GM12874 (cell line): ENCODE results near the gene CAMTA1.

Experiments
- TF ChIP-seq, protein P1 (sequence below): IDR thresholded peaks from 2 replicates; pipeline ENCODE4 v1.5.1; 2011; ENCODE audit warnings: low read depth, mild to moderate bottlenecking, control low read depth, low read length, moderate library complexity; ENCODE audit not compliant: insufficient read depth

The CAMTA1 gene

DNA sequence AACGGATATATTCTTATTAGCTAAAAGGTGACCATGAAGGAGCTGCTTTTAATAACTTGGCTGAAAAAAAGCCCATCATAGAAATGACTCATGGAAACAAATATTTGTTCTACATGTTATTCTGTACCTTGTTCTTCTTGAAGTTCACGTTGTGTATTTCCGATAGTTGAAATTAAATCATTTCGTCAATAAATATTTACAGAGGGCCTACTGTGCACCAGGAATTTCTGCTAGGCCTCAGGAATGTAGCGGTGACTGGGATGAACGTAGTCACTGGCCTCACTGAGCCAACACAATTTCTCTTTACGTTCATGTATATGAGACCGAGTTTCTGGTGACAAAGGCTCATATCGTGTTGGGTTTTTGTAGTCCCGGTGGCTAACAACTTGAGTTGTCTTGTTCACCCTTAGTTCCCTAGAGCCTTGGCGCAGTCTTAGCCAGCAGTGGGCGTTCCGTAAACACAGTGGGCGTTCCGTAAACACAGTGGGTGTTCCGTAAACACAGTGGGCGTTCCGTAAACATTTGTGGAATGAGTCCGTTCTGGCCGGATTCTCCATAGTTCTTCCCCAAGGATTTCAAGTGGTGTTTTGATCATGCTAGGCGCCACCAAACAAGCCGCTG is 932.6 kb downstream of the CAMTA1 start:
- TF ChIP-seq, protein P1, sequence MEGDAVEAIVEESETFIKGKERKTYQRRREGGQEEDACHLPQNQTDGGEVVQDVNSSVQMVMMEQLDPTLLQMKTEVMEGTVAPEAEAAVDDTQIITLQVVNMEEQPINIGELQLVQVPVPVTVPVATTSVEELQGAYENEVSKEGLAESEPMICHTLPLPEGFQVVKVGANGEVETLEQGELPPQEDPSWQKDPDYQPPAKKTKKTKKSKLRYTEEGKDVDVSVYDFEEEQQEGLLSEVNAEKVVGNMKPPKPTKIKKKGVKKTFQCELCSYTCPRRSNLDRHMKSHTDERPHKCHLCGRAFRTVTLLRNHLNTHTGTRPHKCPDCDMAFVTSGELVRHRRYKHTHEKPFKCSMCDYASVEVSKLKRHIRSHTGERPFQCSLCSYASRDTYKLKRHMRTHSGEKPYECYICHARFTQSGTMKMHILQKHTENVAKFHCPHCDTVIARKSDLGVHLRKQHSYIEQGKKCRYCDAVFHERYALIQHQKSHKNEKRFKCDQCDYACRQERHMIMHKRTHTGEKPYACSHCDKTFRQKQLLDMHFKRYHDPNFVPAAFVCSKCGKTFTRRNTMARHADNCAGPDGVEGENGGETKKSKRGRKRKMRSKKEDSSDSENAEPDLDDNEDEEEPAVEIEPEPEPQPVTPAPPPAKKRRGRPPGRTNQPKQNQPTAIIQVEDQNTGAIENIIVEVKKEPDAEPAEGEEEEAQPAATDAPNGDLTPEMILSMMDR: no peak

DNA sequence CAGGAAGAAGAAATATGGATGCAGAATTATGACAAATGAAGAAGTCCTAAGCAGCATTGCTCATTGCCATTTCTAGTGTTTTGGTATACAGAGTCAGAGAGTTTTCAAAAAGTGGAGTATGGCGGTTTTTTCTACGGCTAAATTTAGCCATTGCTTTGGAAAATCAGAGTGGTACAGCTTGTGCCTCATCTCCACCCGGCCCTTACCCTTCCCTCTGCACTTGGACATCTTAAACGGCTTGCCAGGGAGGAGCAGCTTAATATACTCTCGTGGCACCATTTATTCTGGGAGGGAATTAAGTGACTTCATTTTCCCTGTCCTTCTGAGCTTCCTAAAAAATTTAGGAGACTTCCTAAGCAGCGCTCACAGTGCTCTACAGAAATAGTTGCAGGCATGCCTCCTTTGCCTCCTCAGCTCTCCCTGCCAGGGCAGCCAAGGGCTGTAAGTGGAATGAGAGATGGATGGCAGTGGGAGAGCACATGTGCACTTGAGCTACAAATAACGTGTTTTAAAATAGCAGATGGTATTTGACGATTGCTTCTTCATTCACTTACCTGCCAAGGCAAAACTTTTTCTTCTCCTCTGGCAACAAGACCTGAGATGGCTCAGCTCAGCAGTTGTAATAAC is 934.3 kb downstream of the CAMTA1 start:
- TF ChIP-seq, protein P1: no peak

DNA sequence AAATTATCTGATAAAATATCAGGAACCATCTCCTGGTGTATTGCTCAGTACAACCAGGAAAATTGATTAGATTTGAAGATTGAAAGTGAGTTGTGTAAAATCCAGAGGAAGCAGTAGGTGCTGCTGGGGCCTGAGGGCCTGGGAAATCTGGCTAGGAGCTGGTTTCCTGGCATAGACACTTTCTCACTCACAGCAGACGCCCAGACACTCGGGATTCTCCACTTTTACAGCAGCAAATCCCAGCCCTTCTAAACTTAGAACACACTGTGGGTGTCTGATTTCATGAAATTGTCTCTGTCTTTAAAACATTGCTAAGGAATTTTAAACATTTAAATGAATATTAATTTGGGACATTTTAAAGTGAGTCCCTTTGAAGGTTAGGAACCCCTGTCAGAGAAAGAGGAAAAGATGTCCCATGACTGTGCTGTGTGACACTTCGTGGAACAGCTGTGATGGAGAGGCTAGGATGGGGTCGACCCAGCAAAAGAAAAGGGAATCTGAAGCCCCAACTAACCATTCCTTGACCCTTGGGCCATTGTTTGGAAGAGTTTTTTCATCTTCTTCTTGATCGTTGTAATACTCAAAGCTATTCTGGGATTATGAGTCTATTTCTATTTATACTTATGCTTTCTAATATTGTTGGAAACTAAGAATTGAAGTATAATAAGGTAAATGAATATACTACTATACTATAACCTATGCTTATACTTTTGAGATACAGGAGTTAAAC is 936.9 kb downstream of the CAMTA1 start:
- TF ChIP-seq, protein P1: no peak

DNA sequence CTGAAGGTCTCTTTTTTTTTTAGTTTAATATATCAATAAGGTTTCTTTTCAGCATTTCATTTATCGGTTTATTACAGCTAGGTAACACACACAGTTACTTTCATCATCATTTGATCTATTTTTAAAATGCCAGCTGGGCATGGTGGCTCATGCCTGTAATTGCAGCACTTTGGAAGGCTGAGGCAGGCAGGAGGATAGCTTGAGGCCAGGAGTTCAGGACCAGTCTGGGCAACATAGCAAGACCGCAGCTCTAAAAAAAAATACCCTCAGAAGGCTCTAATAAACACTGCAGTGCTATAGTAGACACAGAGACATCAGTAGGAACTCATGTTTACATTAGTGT is 937.4 kb downstream of the CAMTA1 start:
- TF ChIP-seq, protein P1: no peak

DNA sequence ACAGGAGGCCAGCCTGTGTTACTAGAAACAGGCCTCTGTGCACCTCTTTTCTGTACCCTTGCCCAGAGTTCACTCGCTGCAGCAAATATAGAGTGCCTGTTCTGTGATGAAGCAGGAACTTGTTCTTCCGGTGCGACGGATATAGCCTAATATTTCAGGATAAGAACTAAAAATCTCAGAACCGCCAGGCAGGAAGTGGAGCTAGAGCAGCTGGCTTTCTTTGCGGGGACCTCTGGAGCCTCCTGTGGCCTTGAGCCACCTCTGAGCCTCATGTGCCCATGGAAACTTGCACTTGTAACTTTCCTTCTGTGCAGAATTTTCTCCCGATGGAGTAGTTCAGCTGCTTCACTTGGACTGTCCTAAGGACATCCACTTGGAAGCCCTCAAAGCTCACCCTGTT is 941.4 kb downstream of the CAMTA1 start:
- TF ChIP-seq, protein P1: no peak

DNA sequence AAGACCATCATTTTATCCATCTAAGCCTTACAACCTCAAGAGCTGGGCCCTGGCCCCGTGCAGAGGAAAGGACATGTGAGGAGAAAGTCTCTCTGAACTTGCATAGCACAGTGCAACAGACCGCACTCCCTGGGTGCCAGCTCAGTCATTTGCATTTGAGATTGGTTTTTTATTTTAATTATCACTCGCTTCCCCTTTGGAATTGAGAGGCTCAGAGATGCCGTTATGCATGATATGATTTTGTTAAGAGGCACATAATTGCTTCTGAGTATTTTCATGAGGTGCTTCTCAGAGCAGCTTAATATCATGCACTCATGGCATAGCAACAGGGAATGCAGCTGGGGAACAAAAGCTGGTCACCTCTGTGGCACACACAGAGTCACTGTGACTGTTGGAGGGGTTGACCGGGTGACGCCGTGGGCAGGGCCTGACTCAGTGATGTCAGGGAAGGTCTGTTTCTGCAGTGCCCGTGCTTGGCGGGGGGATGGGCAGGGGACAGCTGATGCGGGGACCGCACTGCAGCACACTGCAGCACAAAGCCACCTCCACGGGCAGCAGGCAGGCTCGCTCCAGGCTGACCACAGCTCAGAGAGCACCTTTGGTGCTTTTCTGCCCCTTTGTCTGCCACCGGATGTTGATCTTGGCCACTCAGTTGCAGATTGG is 942.7 kb downstream of the CAMTA1 start:
- TF ChIP-seq, protein P1: no peak

DNA sequence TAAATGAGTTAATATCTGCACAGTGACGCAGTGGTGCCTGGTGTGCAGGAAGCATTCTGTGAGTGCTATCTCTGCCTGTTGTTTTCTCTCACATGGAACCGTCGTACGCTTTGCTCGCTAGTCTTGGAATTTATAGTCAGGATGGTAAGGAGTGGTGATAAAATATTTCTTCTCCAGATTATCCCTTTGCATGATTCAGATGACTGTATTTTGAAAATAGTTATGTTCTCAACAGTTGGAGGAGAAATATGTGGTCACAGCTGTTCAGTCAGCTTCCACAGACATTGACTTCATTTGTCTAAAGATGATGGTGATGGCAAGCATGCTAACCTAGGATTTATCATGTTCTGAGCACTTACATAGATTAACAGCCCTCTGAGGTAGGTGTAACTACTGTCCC is 944.5 kb downstream of the CAMTA1 start:
- TF ChIP-seq, protein P1: no peak
